Measurements from ENCODE around the gene MTOR. TPM values are rescaled to one million over a fixed set of nuclear protein-coding genes. Genes with fewer than 3 reads are reported as not detected.

MTOR gene
- total and polyA plus RNA-seq, 10 of the 15 experiments (the other 5 are each of a cell fraction or from before 2014, with no cell fraction given) = 6.6 to 41.8 (median 29.8) TPM

- no peak for TF ChIP-seq JUND (IDR thresholded peaks at IDR 0.05; ENCODE audit: low read depth, low read length)
- no peak for TF ChIP-seq E2F8 (IDR thresholded peaks at IDR 0.05; ENCODE audit: low read depth, partially characterized antibody)
- no peak for TF ChIP-seq RFX5 (IDR thresholded peaks at IDR 0.05; ENCODE audit: low read depth, low read length)
Measured at GRCh38 chr1:11193376-11193775, 69.0 kb downstream of the MTOR start (continued).

- ChIA-PET POLR2A (no interaction called here), RAD21 (ENCODE audit: unreplicated experiment) (no interaction called here), SMC1A (ENCODE audit: uncharacterized antibody, unreplicated experiment) (no interaction called here), CTCF (interaction anchor here (1.0 to 1.3 kb wide), 2 partner anchors 9 to 151 kb away, joined by 3 read pairs; no protein-coding TSS in a partner anchor)
- peaks cover 15 to 26% of the 10 kb centered on the region in 2 experiments for H3K36me3 ChIP-seq (ENCODE audit: control insufficient read depth in 2 of 2, insufficient read depth in 2 of 2, low read length in 1 of 2)
- H3K4me1 ChIP-seq (ENCODE audit: control insufficient read depth, insufficient read depth, low read length) = no peaks in the 10 kb centered on the region
- WGBS (ENCODE audit: insufficient coverage, insufficient replicate concordance, low lambda C conversion rate, missing lambda C conversion rate) = 95% methylated on average over 8 of the region's 8 CpGs
- H2AFZ ChIP-seq (ENCODE audit: control insufficient read depth, low read depth, low read length) = no peak within 1 kb of the TSS
- BruUV-seq (replicated peaks) = no TSS peak
- ATAC-seq (no peak), DNase-seq (ENCODE audit: low read depth, low spot score) (no peak), FAIRE-seq (no peak)
- H3K27ac ChIP-seq (ENCODE audit: control insufficient read depth, insufficient read depth) = no peak within 1 kb of the TSS
- intact Hi-C loops (cut with micrococcal nuclease; ENCODE audit: unreplicated experiment) = no loop called here
- H4K20me1 ChIP-seq (ENCODE audit: control insufficient read depth, insufficient read depth) = no peaks in the 10 kb centered on the region
- H3K27me3 ChIP-seq (replicated peaks in 1 of 2; ENCODE audit: control insufficient read depth in 2 of 2, insufficient read depth in 2 of 2, low read length in 1 of 2) = no peaks in the 10 kb centered on the region
- no peaks in the 10 kb centered on the region for H3K79me2 ChIP-seq (ENCODE audit: control insufficient read depth, insufficient read depth, low read length)
- H3K4me2 ChIP-seq (ENCODE audit: control insufficient read depth, insufficient read depth) = no peak within 1 kb of the TSS
- in situ Hi-C loops (cut with MboI) = no loop called here
- no peaks in the 10 kb centered on the region for H3K9me3 ChIP-seq (replicated peaks; ENCODE audit: control insufficient read depth, insufficient read depth, low read length)
- no peak within 1 kb of the TSS for H3K4me3 ChIP-seq
- no peak within 1 kb of the TSS for H3K9ac ChIP-seq (ENCODE audit: control insufficient read depth, insufficient read depth, low read length)
- no peak for TF ChIP-seq MTA2 (IDR thresholded peaks at IDR 0.05; ENCODE audit: low read depth)
- TF ChIP-seq MTA3 (IDR thresholded peaks at IDR 0.05; ENCODE audit: borderline replicate concordance, low read length) = no peak
- TF ChIP-seq ELK1 (IDR thresholded peaks at IDR 0.05; ENCODE audit: low read depth, low read length) = no peak
- no peak for TF ChIP-seq TCF7 (IDR thresholded peaks at IDR 0.05; ENCODE audit: borderline replicate concordance)
- no peak for TF ChIP-seq PBX3 (IDR thresholded peaks at IDR 0.05; ENCODE audit: insufficient replicate concordance, low read depth, low read length)
- no peak for TF ChIP-seq EED (IDR thresholded peaks at IDR 0.05; ENCODE audit: low read depth)
- TF ChIP-seq SUPT20H (IDR thresholded peaks at IDR 0.05; ENCODE audit: borderline replicate concordance, control insufficient read depth, low read depth, low read length) = no peak
- TF ChIP-seq ZBTB11 (CRISPR knock-in tag; IDR thresholded peaks at IDR 0.05) = no peak
- TF ChIP-seq IRF3 (IDR thresholded peaks at IDR 0.05) = no peak
Measured at GRCh38 chr1:11188858-11189451, 73.4 kb downstream of the MTOR start, which contains the start of gene ANGPTL7. Gene ANGPTL7 (plus strand): TSS chr1:11189355. CDS start chr1:11189580, 225 bp downstream.
